HepG2 (cell line): Measurements from ENCODE around the gene OBI1. TPM values are rescaled to one million over a fixed set of nuclear protein-coding genes. Genes with fewer than 3 reads are reported as not detected.

Experiments
- ATAC-seq: fragments of 200-7000 bp; cut with Tn5 transposase; 3 replicates; pipeline ENCODE4 v1.9.1; 2020; ENCODE audit warnings: mild to moderate bottlenecking, moderate library complexity
- BruUV-seq: library from RNA; stranded (reverse); fragments of 400-500 nt; replicated peaks from 2 replicates; lab custom pipeline; 2021; lab: Mats Ljungman, UMichigan
- CTCF ChIA-PET: fragments of 300-600 bp; formaldehyde crosslinking; extraction: SDS; loops from one replicate; lab custom pipeline; 2021; ENCODE audit warnings: low total read pairs, inconsistent platforms, low intra/inter-chr PET ratio; lab: Yijun Ruan, JAX
- POLR2A ChIA-PET: fragments of 350-600 bp; sonication (Branson Sonifier 250); formaldehyde crosslinking; loops from one replicate; lab custom pipeline; 2020; ENCODE audit warnings: antibody characterized with exemption, inconsistent platforms; lab: Yijun Ruan, JAX
- DNase-seq: peaks from one replicate; pipeline ENCODE4 v3.0.0-alpha.2; 2015; ENCODE audit warnings: low spot score
- FAIRE-seq: peaks from 3 replicates; lab custom pipeline; 2011; peaks lifted over from hg19 to GRCh38; lab: Jason Lieb, UNC
- H2AFZ ChIP-seq: one replicate; pipeline ENCODE4 v1.6.1; 2011; ENCODE audit warnings: low read length, inconsistent platforms
- H3K27ac ChIP-seq: fragments of 300-600 bp; 3 replicates; pipeline ENCODE4 v1.8.0; 2011; ENCODE audit warnings: mixed run types, mild to moderate bottlenecking, mixed read lengths, low read length, inconsistent platforms; ENCODE audit not compliant: insufficient read depth; ENCODE audit errors: extremely low read length
- H3K27me3 ChIP-seq, 2 experiments: fragments of 200-600 bp in 1 of 2; 2 replicates in 1 of 2; 3 replicates in 1 of 2; pipeline versions ENCODE4 v1.6.0 to v1.8.0; 2011; ENCODE audit warnings: low read length in 2 of 2, mild to moderate bottlenecking in 2 of 2, moderate library complexity in 2 of 2, inconsistent platforms in 1 of 2; ENCODE audit not compliant: insufficient read depth in 2 of 2, control insufficient read depth in 1 of 2
- H3K36me3 ChIP-seq, 2 experiments: fragments of 200-600 bp in 1 of 2; replicated peaks in 1 of 2; 2 replicates in 1 of 2; 3 replicates in 1 of 2; pipeline versions ENCODE4 v1.5.1 to v1.8.0; 2011; ENCODE audit warnings: low read length in 2 of 2, inconsistent platforms in 1 of 2; ENCODE audit not compliant: insufficient read depth in 2 of 2, control insufficient read depth in 1 of 2
- H3K4me1 ChIP-seq: 2 replicates; pipeline ENCODE4 v1.5.1; 2012; ENCODE audit warnings: low read length, inconsistent platforms; ENCODE audit not compliant: insufficient read depth
- H3K4me2 ChIP-seq: 2 replicates; pipeline ENCODE4 v1.6.0; 2011; ENCODE audit warnings: low read depth, low read length, inconsistent platforms
- H3K4me3 ChIP-seq, 3 experiments: fragments of 200-600 bp in 1 of 3; sonication (generic), shearing (Covaris generic) in 1 of 3; replicated peaks in 1 of 3; 2 replicates each; pipeline ENCODE4 v1.5.1; 2011 to 2016; ENCODE audit warnings: low read length in 3 of 3, inconsistent platforms in 2 of 3, low read depth in 2 of 3, mild to moderate bottlenecking in 2 of 3, control low read depth in 1 of 3, mixed read lengths in 1 of 3; ENCODE audit not compliant: insufficient read depth in 1 of 3
- H3K79me2 ChIP-seq: one replicate; pipeline ENCODE4 v1.6.1; 2011; ENCODE audit warnings: low read length, inconsistent platforms; ENCODE audit not compliant: insufficient read depth
- H3K9ac ChIP-seq: 2 replicates; pipeline ENCODE4 v1.6.0; 2011; ENCODE audit warnings: mild to moderate bottlenecking, low read depth, low read length, inconsistent platforms; ENCODE audit not compliant: insufficient read depth
- H3K9me3 ChIP-seq: 2 replicates; pipeline ENCODE4 v1.5.1; 2012; ENCODE audit warnings: mild to moderate bottlenecking, low read length
- H4K20me1 ChIP-seq: 2 replicates; pipeline ENCODE4 v1.6.0; 2011; ENCODE audit warnings: inconsistent platforms, mild to moderate bottlenecking, low read length, moderate library complexity; ENCODE audit not compliant: insufficient read depth
- ARID2 ChIP-seq: sonication (generic); formaldehyde crosslinking; IDR thresholded peaks from 2 replicates; pipeline ENCODE4 v1.8.1; 2022; ENCODE audit warnings: mild to moderate bottlenecking, missing genetic modification reagents, borderline replicate concordance
- CSRNP1 ChIP-seq: sonication (generic); formaldehyde crosslinking; IDR thresholded peaks from 2 replicates; pipeline ENCODE4 v1.8.1; 2023; ENCODE audit warnings: mild to moderate bottlenecking, missing genetic modification reagents
- HOXA3 ChIP-seq: sonication (generic); formaldehyde crosslinking; IDR thresholded peaks from 2 replicates; pipeline ENCODE4 v1.5.0; 2020; ENCODE audit warnings: missing genetic modification reagents
- MEF2D ChIP-seq: sonication (generic); formaldehyde crosslinking; IDR thresholded peaks from 2 replicates; pipeline ENCODE4 v1.5.1; 2020; ENCODE audit warnings: mild to moderate bottlenecking, missing genetic modification reagents
- NCOA5 ChIP-seq: sonication (generic); formaldehyde crosslinking; IDR thresholded peaks from 2 replicates; pipeline ENCODE4 v1.4.0; 2020; ENCODE audit warnings: missing genetic modification reagents
- RBM39 ChIP-seq: fragments of 200-400 bp; formaldehyde crosslinking; IDR thresholded peaks from one replicate; pipeline ENCODE4 v1.6.1; 2018; ENCODE audit warnings: antibody characterized with exemption, mild to moderate bottlenecking, low read depth, low read length; ENCODE audit not compliant: poor library complexity, severe bottlenecking
- RFX3 ChIP-seq: IDR thresholded peaks from 2 replicates; pipeline ENCODE4 v1.6.1; 2016; ENCODE audit warnings: missing biosample characterization, missing genetic modification reagents
- TARDBP ChIP-seq: sonication (generic); formaldehyde crosslinking; IDR thresholded peaks from 2 replicates; pipeline ENCODE4 v1.8.0; 2022; ENCODE audit warnings: mild to moderate bottlenecking, missing genetic modification reagents
- TEAD2 ChIP-seq: sonication (generic); formaldehyde crosslinking; IDR thresholded peaks from 2 replicates; pipeline ENCODE4 v1.9.0; 2021; ENCODE audit warnings: missing genetic modification reagents
- TOPORS ChIP-seq: sonication (generic); formaldehyde crosslinking; IDR thresholded peaks from 2 replicates; pipeline ENCODE4 v1.8.0; 2023; ENCODE audit warnings: mild to moderate bottlenecking, missing genetic modification reagents
- ZFP36L2 ChIP-seq: sonication (generic); formaldehyde crosslinking; IDR thresholded peaks from 2 replicates; pipeline ENCODE4 v1.4.0; 2020; ENCODE audit warnings: missing genetic modification reagents
- ZNF34 ChIP-seq: sonication (generic); formaldehyde crosslinking; IDR thresholded peaks from 2 replicates; pipeline ENCODE4 v1.4.0; 2020; ENCODE audit warnings: mild to moderate bottlenecking, missing genetic modification reagents, borderline replicate concordance
- ZNF44 ChIP-seq: sonication (generic); formaldehyde crosslinking; IDR thresholded peaks from 2 replicates; pipeline ENCODE4 v1.5.1; 2020; ENCODE audit warnings: mild to moderate bottlenecking, missing genetic modification reagents
- WGBS: methylation state at CpG from one replicate; pipeline ENCODE4 v1.1.6; 2017; ENCODE audit warnings: low lambda C conversion rate; 5-methylcytosine and 5-hydroxymethylcytosine counted together
- in situ Hi-C: cut with HindIII; loops from 2 replicates; pipeline ENCODE4 v1.10.0; 2017; ENCODE audit warnings: low pct_unique_long_range_greater_than_20kb; ENCODE audit not compliant: extremely low pct_ligation_motif_present
- intact Hi-C: fragments of 100-400 bp; cut with micrococcal nuclease; formaldehyde crosslinking; loops from one replicate; pipeline ENCODE4 v1.10.0; 2022; ENCODE audit not compliant: unreplicated experiment
- polyA plus RNA-seq, 8 experiments: library from polyadenylated mRNA; depleted of rRNA in 3 of 8; stranded (reverse) in 7 of 8; unstranded in 1 of 8; fragments of >200 nt; fragmentation: Illumina TruSeq in 4 of 8; extraction: Trizol in 4 of 8; gene quantifications; 2 replicates each; pipeline versions ENCODE4 v1.2.1 to v1.2.3, GENCODE V29; 2011 to 2016; ENCODE audit warnings: low read depth in 4 of 8, missing spikeins in 1 of 8, mixed read lengths in 1 of 8; ENCODE audit not compliant: insufficient read depth in 1 of 8
- total RNA-seq, 5 experiments: library from RNA; depleted of rRNA; stranded (reverse); fragments of >200 nt; fragmentation: Illumina TruSeq; extraction: Trizol; gene quantifications; 2 replicates each; pipeline ENCODE4 v1.2.3, GENCODE V29; 2016; ENCODE audit warnings: low read depth in 1 of 5

The OBI1 gene
- total and polyA plus RNA-seq, 2 of the 13 experiments (the other 11 are each of a cell fraction or from before 2014, with no cell fraction given): 7.8 to 23.5 TPM

GRCh38 chr13:78701383-78701782 is 42.4 kb upstream of the OBI1 start:
- Histone ChIP-seq H3K36me3 (no peaks in the 10 kb centered on the region), H3K9me3 (no peaks in the 10 kb centered on the region), H3K4me3 (no peak overlapping the region), H3K4me1 (no peaks in the 10 kb centered on the region), H3K9ac (no peak overlapping the region), H3K4me2 (no peak overlapping the region), H3K27me3 (no peaks in the 10 kb centered on the region), H2AFZ (no peak overlapping the region), H3K27ac (no peak overlapping the region), H4K20me1 (no peaks in the 10 kb centered on the region), H3K79me2 (no peaks in the 10 kb centered on the region)
- CTCF ChIA-PET: no interaction called here
- intact Hi-C loops (no loop called here), in situ Hi-C loops (no loop called here)
- TF ChIP-seq NCOA5 (CRISPR knock-in tag) (no peak), ARID2 (CRISPR knock-in tag) (no peak), TEAD2 (CRISPR knock-in tag) (no peak), MEF2D (CRISPR knock-in tag) (no peak), ZNF34 (CRISPR knock-in tag) (no peak), ZNF44 (CRISPR knock-in tag) (no peak), TOPORS (CRISPR knock-in tag) (no peak), RBM39 (no peak), HOXA3 (CRISPR knock-in tag) (no peak), ZFP36L2 (CRISPR knock-in tag) (no peak), TARDBP (CRISPR knock-in tag) (no peak), CSRNP1 (CRISPR knock-in tag) (no peak), RFX3 (CRISPR knock-in tag) (no peak)
- no TSS peak for BruUV-seq
- WGBS: 0% methylated on average over 1 of the region's 1 CpG
- FAIRE-seq (no peak), DNase-seq (no peak), ATAC-seq (no peak)
- POLR2A ChIA-PET: no interaction called here
